ENCODE results near the gene C1QTNF5. TPM values are rescaled to one million over a fixed set of nuclear protein-coding genes. Genes with fewer than 3 reads are reported as not detected.

C1QTNF5 gene
- total RNA-seq, 1 experiment from 2014 or later: not detected

DNA sequence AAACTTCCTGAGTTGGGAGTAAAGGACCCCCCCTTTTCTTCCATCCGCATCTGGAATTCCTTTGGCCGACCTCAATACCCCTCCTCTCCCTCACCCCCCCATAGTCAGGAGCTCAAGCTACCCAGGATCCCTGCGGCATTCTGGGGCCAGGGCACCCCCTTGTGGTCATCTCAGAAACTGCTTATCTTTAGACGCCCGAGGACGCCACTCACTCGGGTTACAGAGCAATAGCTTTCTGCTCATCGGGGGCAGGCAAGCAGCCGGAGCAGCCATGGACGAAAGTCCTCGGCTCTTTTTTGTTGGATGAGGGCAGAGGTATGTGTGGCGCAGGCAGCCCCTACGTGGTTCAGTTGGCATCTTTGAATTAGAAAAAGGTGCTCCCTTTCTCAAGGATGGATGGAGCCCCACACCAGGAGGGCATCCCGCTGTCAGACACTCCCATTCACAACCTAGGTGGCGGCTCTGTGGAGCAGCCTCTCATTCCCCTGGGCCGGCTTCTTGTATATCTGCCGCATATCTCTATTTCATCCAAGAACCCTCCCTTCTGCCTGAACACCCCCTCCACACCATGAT, 2.3 kb downstream of the C1QTNF5 start:
- TF ChIP-seq EZH2 (IDR thresholded peaks at IDR 0.05; ENCODE audit: low read depth): no peak
- TF ChIP-seq, protein P1, sequence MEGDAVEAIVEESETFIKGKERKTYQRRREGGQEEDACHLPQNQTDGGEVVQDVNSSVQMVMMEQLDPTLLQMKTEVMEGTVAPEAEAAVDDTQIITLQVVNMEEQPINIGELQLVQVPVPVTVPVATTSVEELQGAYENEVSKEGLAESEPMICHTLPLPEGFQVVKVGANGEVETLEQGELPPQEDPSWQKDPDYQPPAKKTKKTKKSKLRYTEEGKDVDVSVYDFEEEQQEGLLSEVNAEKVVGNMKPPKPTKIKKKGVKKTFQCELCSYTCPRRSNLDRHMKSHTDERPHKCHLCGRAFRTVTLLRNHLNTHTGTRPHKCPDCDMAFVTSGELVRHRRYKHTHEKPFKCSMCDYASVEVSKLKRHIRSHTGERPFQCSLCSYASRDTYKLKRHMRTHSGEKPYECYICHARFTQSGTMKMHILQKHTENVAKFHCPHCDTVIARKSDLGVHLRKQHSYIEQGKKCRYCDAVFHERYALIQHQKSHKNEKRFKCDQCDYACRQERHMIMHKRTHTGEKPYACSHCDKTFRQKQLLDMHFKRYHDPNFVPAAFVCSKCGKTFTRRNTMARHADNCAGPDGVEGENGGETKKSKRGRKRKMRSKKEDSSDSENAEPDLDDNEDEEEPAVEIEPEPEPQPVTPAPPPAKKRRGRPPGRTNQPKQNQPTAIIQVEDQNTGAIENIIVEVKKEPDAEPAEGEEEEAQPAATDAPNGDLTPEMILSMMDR (conservative IDR thresholded peaks at IDR 0.05): peak; percentile 94
- Histone ChIP-seq H2AFZ (no peak overlapping the region), H3K27me3 (ENCODE audit: insufficient read depth, low read depth) (peaks cover 9% of the 10 kb centered on the region), H3K4me3 (no peak overlapping the region), H4K20me1 (ENCODE audit: insufficient read depth) (no peaks in the 10 kb centered on the region), H3K9me2 (ENCODE audit: insufficient read depth) (no peaks in the 10 kb centered on the region), H3K36me3 (ENCODE audit: low read depth) (no peaks in the 10 kb centered on the region), H3K4me2 (no peak overlapping the region), H3K27ac (no peak overlapping the region), H3K9me3 (ENCODE audit: insufficient read depth, low read depth) (no peaks in the 10 kb centered on the region), H3K4me1 (replicated peaks; ENCODE audit: insufficient read depth) (peaks cover 16% of the 10 kb centered on the region), H3F3A (ENCODE audit: insufficient read depth, low read depth) (peaks cover 25% of the 10 kb centered on the region; the same call in 1 of the 2 replicates), H3K79me2 (ENCODE audit: low read depth) (peaks cover 19% of the 10 kb centered on the region)
- intact Hi-C loops (cut with micrococcal nuclease; ENCODE audit: unreplicated experiment): loop anchor here (1.0 to 5.0 kb wide), 2 partner anchors 236 to 411 kb away; partner anchors contain the start of gene BCL9L
- ChIA-PET CTCF (interaction anchor here (0.5 to 1.8 kb wide), 20 partner anchors 10 to 770 kb away, joined by 3 to 28 read pairs (median 4); partner anchors contain the start of gene C2CD2L), POLR2A (ENCODE audit: unreplicated experiment) (interaction anchor here (0.5 to 0.8 kb wide), 4 partner anchors 15 to 322 kb away, joined by 6 to 56 read pairs (median 32); no protein-coding TSS in a partner anchor)
- no TSS peak for BruUV-seq (replicated peaks)
- peak; percentile 58 to 63 for DNase-seq

DNA sequence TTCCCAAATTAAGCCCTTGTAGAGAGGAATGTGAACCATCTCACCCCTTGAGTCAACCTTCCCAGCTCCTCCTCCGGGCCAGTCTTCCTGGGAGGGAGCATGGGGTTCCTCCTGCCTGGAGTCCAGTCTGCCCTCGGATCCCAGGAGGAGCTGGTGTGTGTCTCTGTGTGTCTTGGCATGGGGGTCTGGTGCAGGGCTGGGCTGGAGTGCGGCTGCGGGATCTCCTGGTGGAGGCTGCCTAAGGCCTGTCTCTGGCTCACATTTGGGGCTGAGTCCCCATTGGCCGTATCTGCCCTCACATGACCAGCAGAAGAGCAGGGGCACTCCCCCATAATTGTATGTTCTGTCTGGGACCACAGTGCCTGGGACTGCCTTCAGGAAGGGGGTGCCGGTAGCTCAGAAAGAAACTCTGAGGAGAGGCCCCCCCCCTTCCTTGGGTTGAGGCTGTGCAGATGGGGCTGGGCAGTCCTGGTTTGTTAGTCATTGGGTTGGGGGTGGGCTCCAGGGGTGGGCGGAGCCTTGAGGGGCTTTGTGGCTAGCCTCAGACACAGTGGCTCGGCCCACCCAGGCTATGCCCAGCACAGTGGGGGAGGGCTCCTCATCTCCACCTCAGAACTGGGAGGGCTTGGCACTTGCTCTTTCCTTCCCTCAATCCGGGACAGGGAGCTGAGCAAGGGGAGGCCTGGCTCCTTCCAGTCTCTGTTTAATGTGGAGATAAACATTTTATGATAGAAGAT, 2.9 kb downstream of the C1QTNF5 start:
- DNase-seq: no peak
- BruUV-seq (replicated peaks): no TSS peak
- TF ChIP-seq EZH2 (IDR thresholded peaks at IDR 0.05; ENCODE audit: low read depth): no peak
- TF ChIP-seq, protein P1 (conservative IDR thresholded peaks at IDR 0.05): no peak
- no peaks in the 10 kb centered on the region for H3K9me2 ChIP-seq (ENCODE audit: insufficient read depth)
- H3K36me3 ChIP-seq (ENCODE audit: low read depth): no peaks in the 10 kb centered on the region
- H3K27me3 ChIP-seq (ENCODE audit: insufficient read depth, low read depth): peaks cover 3% of the 10 kb centered on the region; the same call in 1 of the 2 replicates
- POLR2A ChIA-PET (ENCODE audit: unreplicated experiment): interaction anchor here (0.6 to 0.8 kb wide), 3 partner anchors 14 to 41 kb away, joined by 6 to 56 read pairs (median 33); no protein-coding TSS in a partner anchor
- no peaks in the 10 kb centered on the region for H3K9me3 ChIP-seq (ENCODE audit: insufficient read depth, low read depth)
- CTCF ChIA-PET: interaction anchor here (0.5 to 1.8 kb wide), 17 partner anchors 10 to 771 kb away, joined by 3 to 28 read pairs (median 4); partner anchors contain the start of gene C2CD2L
- H4K20me1 ChIP-seq (ENCODE audit: insufficient read depth): no peaks in the 10 kb centered on the region
- intact Hi-C loops (cut with micrococcal nuclease; ENCODE audit: unreplicated experiment): loop anchor here (1.0 to 5.0 kb wide), 2 partner anchors 235 to 410 kb away; partner anchors contain the start of gene BCL9L
- no peak overlapping the region for H2AFZ ChIP-seq
- H3F3A ChIP-seq (ENCODE audit: insufficient read depth, low read depth): peaks cover 25% of the 10 kb centered on the region; the same call in 1 of the 2 replicates
- H3K4me2 ChIP-seq: peak overlapping the region; percentile 10; the same call in 1 of the 2 replicates
- peaks cover 16% of the 10 kb centered on the region for H3K4me1 ChIP-seq (replicated peaks; ENCODE audit: insufficient read depth)
- H3K4me3 ChIP-seq: no peak overlapping the region
- H3K27ac ChIP-seq: no peak overlapping the region
- peaks cover 19% of the 10 kb centered on the region for H3K79me2 ChIP-seq (ENCODE audit: low read depth)

DNA sequence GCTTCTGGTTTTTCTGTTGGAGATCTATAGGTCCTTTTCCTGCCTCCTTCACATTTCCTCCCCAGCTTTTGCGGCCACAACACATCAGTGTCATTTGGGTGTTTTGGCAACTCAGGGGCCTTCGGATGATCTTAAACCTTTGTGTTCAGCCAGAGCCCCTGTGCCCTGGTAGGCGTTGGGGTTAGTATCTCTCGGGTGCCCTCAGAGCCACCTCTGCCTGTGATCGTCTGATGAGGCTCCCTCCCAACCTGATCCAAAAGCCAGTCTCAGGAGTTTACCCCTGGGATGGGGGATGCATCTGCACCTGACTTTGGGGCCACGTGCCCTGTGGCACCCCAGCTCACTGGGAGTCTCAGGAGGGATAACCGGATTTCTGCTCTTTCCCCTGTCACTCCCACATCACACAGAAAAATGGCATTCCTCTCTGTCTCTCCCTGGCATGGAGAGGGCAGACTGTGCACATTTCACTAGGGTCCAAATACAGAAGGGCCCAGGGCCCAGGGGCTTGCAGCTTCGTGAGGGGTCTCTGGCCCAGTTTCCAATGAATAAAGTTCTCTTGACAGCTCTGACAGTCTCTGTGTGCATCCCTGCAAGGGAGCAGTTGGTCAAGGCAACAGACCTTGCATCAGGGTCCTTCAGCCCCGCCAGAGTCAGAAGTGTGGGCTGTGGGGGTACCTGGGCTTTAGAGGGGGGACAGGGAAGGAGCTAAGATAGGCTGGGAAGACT, 3.8 kb downstream of the C1QTNF5 start:
- intact Hi-C loops (cut with micrococcal nuclease; ENCODE audit: unreplicated experiment): loop anchor here (5.0 kb wide), 1 partner anchor 410 kb away; the partner anchor contains the start of gene BCL9L
- Histone ChIP-seq H4K20me1 (ENCODE audit: insufficient read depth) (no peaks in the 10 kb centered on the region), H3K4me2 (peak overlapping the region; percentile 10; the same call in 1 of the 2 replicates), H3K36me3 (ENCODE audit: low read depth) (no peaks in the 10 kb centered on the region), H3K9me3 (ENCODE audit: insufficient read depth, low read depth) (no peaks in the 10 kb centered on the region), H3K4me3 (no peak overlapping the region), H2AFZ (no peak overlapping the region), H3K79me2 (ENCODE audit: low read depth) (peaks cover 19% of the 10 kb centered on the region), H3F3A (ENCODE audit: insufficient read depth, low read depth) (peaks cover 25% of the 10 kb centered on the region; the same call in 1 of the 2 replicates), H3K4me1 (replicated peaks; ENCODE audit: insufficient read depth) (peaks cover 16% of the 10 kb centered on the region), H3K9me2 (ENCODE audit: insufficient read depth) (no peaks in the 10 kb centered on the region), H3K27me3 (ENCODE audit: insufficient read depth, low read depth) (no peaks in the 10 kb centered on the region), H3K27ac (no peak overlapping the region)
- no TSS peak for BruUV-seq (replicated peaks)
- no peak for TF ChIP-seq EZH2 (IDR thresholded peaks at IDR 0.05; ENCODE audit: low read depth)
- TF ChIP-seq, protein P1 (conservative IDR thresholded peaks at IDR 0.05): no peak
- ChIA-PET CTCF (interaction anchor here (1.3 to 1.8 kb wide), 2 partner anchors 19 to 24 kb away, joined by 3 to 6 read pairs; no protein-coding TSS in a partner anchor), POLR2A (ENCODE audit: unreplicated experiment) (no interaction called here)
- DNase-seq: no peak
